Natural killer cell (primary cell): ENCODE data around the gene ASPHD1. TPM values are rescaled to one million over a fixed set of nuclear protein-coding genes. Genes with fewer than 3 reads are reported as not detected.

Source experiments
- ATAC-seq, 3 donors: fragments of 150-1000 bp in 2 of 3; fragments of 200-7000 bp in 1 of 3; cut with Tn5 transposase; 1 replicate in 1 of 3; 2 replicates in 2 of 3; pipeline ENCODE4 v1.10.0; 2021; ENCODE audit warnings: mild to moderate bottlenecking in 2 of 3, moderate library complexity in 2 of 3
- DNase-seq, 2 donors: peaks; one replicate each; pipeline versions ENCODE4 v3.0.0 to v3.0.0-alpha.2; 2013 to 2021; ENCODE audit warnings: mixed read lengths in 1 of 2
- H3K27ac ChIP-seq: one replicate; pipeline ENCODE4 v1.5.1; 2013; ENCODE audit warnings: mild to moderate bottlenecking, low read length
- H3K27me3 ChIP-seq: one replicate; pipeline ENCODE4 v1.6.1; 2013; ENCODE audit warnings: low read length; ENCODE audit not compliant: control insufficient read depth, insufficient read depth
- H3K36me3 ChIP-seq: one replicate; pipeline ENCODE4 v1.6.1; 2013; ENCODE audit warnings: low read length; ENCODE audit not compliant: control insufficient read depth, insufficient read depth
- H3K4me1 ChIP-seq: one replicate; pipeline ENCODE4 v1.6.1; 2013; ENCODE audit warnings: low read length; ENCODE audit not compliant: control insufficient read depth, insufficient read depth
- H3K4me3 ChIP-seq: one replicate; pipeline ENCODE4 v1.5.1; 2013; ENCODE audit warnings: low read length
- H3K9me3 ChIP-seq: one replicate; pipeline ENCODE4 v1.6.1; 2013; ENCODE audit warnings: low read length; ENCODE audit not compliant: control insufficient read depth, insufficient read depth
- H3K27ac Mint-ChIP-seq, 2 donors: one replicate each; pipeline ENCODE4 v1.8.0; 2022; ENCODE audit warnings: mild to moderate bottlenecking in 2 of 2, mixed read lengths in 2 of 2, moderate library complexity in 1 of 2
- H3K27me3 Mint-ChIP-seq, 2 donors: one replicate each; pipeline ENCODE4 v1.8.0; 2022; ENCODE audit warnings: low read depth in 2 of 2, mixed read lengths in 2 of 2
- H3K36me3 Mint-ChIP-seq: one replicate; pipeline ENCODE4 v1.8.0; 2022; ENCODE audit warnings: mixed read lengths
- H3K4me1 Mint-ChIP-seq, 2 donors: one replicate each; pipeline ENCODE4 v1.8.0; 2022; ENCODE audit warnings: mixed read lengths in 2 of 2
- H3K4me3 Mint-ChIP-seq: one replicate; pipeline ENCODE4 v1.8.0; 2022; ENCODE audit warnings: mild to moderate bottlenecking, moderate library complexity, mixed read lengths
- H3K9me3 Mint-ChIP-seq, 2 donors: one replicate each; pipeline ENCODE4 v1.8.0; 2022; ENCODE audit warnings: mixed read lengths in 2 of 2
- WGBS: methylation state at CpG from one replicate; pipeline ENCODE4 v1.1.7; 2013; ENCODE audit warnings: missing lambda C conversion rate; ENCODE audit not compliant: insufficient coverage; 5-methylcytosine and 5-hydroxymethylcytosine counted together
- intact Hi-C: fragments of 100-400 bp; cut with micrococcal nuclease; formaldehyde crosslinking; loops from one replicate; pipeline ENCODE4 v1.14.2; 2022
- total RNA-seq, 4 donors: library from RNA; stranded (reverse); fragments of 120-200 nt in 1 of 4; gene quantifications; one replicate each; pipeline versions ENCODE4 v1.2.3 to v1.2.4, GENCODE V29; 2013 to 2022
- TF ChIP-seq, protein P1 (sequence below): fragments of 200-600 bp; IDR thresholded peaks from one replicate; pipeline ENCODE4 v1.8.0; 2022; ENCODE audit warnings: antibody characterized with exemption

Gene ASPHD1, protein sequence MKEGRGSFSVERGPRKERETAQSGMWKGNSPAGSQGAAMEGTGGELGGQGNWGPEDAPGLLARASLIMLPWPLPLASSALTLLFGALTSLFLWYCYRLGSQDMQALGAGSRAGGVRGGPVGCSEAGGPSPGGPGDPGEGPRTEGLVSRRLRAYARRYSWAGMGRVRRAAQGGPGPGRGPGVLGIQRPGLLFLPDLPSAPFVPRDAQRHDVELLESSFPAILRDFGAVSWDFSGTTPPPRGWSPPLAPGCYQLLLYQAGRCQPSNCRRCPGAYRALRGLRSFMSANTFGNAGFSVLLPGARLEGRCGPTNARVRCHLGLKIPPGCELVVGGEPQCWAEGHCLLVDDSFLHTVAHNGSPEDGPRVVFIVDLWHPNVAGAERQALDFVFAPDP
- not detected for total RNA-seq
- total RNA-seq (2013) = not detected

DNA sequence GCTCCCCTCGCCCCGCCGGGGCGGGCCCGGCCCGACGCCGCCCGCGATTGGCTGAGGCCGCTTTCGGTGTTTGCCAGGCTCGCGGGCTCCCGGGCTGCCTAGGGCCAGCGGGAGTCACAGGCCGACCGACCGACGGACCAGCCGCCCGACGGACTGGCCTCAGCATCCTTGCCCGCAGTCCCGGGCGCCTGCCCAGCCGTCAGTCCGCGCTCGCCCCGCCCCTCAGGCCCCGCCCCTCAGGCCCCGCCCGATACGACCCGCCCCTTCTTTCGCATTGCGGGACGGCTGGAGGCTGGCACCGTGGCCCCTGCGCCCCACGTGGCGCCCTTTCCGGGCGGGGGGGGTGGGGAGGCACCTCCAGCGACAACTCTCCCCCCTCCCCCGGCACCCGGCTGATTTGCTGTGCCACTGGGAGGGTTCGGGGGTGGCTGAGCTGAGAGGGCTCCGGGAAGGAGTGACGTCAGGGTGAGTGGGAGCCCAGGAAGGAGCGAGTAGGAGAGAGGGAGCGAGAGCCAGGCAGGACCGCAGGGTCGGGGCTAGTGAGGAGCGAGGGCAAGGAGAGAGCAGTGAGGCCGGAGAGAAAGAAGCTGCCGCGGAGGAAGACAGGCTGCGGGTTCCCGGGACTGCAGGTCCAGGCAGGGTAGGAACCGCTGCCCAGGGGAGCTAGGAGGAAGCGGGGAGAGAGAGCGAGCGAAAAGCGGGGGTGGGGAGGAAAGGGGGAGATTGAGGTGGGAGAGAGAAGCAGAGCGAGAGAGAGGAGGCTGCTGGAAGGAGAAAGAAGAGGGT, at the start of gene ASPHD1:
ASPHD1 (plus strand) TSS at position 387 of the 786 bp plus-strand sequence. CDS start 484 bp downstream, outside the sequence.
- intact Hi-C loops = no loop called here
- Histone ChIP-seq H3K27ac (no peak within 1 kb of the TSS), H3K4me3 (no peak within 1 kb of the TSS), H3K9me3 (no peaks in the 10 kb centered on the region), H3K36me3 (no peaks in the 10 kb centered on the region), H3K27me3 (peaks cover 27% of the 10 kb centered on the region), H3K4me1 (peaks cover 13% of the 10 kb centered on the region)
- peak within 1 kb of the TSS; percentile 70 for H3K4me3 Mint-ChIP-seq
- H3K27ac Mint-ChIP-seq = no peak within 1 kb of the TSS
- TF ChIP-seq, protein P1, sequence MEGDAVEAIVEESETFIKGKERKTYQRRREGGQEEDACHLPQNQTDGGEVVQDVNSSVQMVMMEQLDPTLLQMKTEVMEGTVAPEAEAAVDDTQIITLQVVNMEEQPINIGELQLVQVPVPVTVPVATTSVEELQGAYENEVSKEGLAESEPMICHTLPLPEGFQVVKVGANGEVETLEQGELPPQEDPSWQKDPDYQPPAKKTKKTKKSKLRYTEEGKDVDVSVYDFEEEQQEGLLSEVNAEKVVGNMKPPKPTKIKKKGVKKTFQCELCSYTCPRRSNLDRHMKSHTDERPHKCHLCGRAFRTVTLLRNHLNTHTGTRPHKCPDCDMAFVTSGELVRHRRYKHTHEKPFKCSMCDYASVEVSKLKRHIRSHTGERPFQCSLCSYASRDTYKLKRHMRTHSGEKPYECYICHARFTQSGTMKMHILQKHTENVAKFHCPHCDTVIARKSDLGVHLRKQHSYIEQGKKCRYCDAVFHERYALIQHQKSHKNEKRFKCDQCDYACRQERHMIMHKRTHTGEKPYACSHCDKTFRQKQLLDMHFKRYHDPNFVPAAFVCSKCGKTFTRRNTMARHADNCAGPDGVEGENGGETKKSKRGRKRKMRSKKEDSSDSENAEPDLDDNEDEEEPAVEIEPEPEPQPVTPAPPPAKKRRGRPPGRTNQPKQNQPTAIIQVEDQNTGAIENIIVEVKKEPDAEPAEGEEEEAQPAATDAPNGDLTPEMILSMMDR = no peak
- ATAC-seq (peak; percentile 84 to 90 (median 88)), DNase-seq (peak; percentile 79 to 86)
- under 1% methylated on average over 65 of the region's 67 CpGs for WGBS
- H3K4me1 Mint-ChIP-seq = peaks cover 5 to 13% of the 10 kb centered on the region in 2 donors
- no peaks in the 10 kb centered on the region for H3K36me3 Mint-ChIP-seq
- peaks cover 20 to 37% of the 10 kb centered on the region in 2 donors for H3K27me3 Mint-ChIP-seq
- no peaks in the 10 kb centered on the region for H3K9me3 Mint-ChIP-seq

DNA sequence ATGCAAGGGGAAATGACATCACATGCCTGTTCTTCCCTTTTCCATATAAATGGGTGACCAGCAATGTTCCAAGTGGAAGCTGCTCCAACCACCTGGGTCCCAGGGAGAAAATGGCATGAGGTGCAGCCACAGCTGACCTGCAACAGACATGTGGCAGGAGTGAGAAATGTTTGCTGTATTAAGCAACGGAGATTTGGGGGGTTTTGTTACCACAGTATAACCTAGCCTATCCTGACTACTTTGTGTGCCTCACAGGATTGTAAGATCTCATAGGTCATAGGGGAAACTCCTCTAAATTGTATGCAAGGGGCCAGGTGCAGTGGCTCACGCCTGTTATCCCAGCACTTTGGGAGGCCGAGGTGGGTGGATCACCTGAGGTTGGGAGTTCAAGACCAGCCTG, 49.3 kb upstream of the ASPHD1 start:
- H3K27me3 Mint-ChIP-seq = no peaks in the 10 kb centered on the region
- WGBS = 83% methylated on average over 2 of the region's 3 CpGs

DNA sequence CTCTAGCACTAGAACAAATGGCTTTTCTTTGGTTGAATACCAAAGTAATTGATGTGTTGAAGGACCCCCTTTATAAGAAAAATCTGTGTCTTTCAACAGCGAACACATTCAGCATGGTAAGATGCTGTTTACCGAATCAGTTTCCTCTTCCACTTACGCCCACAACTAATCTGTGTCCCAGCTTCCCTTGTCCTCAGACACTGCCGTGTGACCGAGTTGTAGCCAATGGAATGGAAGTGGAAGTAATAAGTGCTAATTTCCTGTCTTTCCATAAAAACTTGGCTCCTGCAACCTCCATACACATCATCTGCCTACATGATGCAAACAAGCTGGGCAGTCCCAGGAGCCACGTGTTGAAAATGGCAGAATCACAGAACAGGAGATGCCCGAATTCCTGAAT, 47.6 kb upstream of the ASPHD1 start:
- Histone ChIP-seq H3K36me3 (peaks cover 5% of the 10 kb centered on the region), H3K27ac (no peak overlapping the region), H3K4me3 (no peak overlapping the region), H3K4me1 (peaks cover 5% of the 10 kb centered on the region), H3K27me3 (no peaks in the 10 kb centered on the region), H3K9me3 (no peaks in the 10 kb centered on the region)
- H3K36me3 Mint-ChIP-seq = no peaks in the 10 kb centered on the region
- H3K27me3 Mint-ChIP-seq = no peaks in the 10 kb centered on the region
- WGBS = 94% methylated on average over 5 of the region's 7 CpGs
- intact Hi-C loops = no loop called here
- no peaks in the 10 kb centered on the region for H3K9me3 Mint-ChIP-seq
- TF ChIP-seq, protein P1 = no peak
- DNase-seq = no peak
- H3K4me1 Mint-ChIP-seq = peaks cover 0 to 6% of the 10 kb centered on the region in 2 donors
- no peak overlapping the region for H3K27ac Mint-ChIP-seq
- no peak for ATAC-seq
- H3K4me3 Mint-ChIP-seq = no peak overlapping the region

More for the DNA sequence above, 49.3 kb upstream of the ASPHD1 start:
- no peaks in the 10 kb centered on the region for H3K9me3 ChIP-seq
- ATAC-seq = no peak
- H3K27me3 ChIP-seq = no peaks in the 10 kb centered on the region
- no peak overlapping the region for H3K4me3 ChIP-seq
- no peak overlapping the region for H3K27ac ChIP-seq
- H3K9me3 Mint-ChIP-seq = no peaks in the 10 kb centered on the region
- no peak overlapping the region for H3K27ac Mint-ChIP-seq
- DNase-seq = no peak
- TF ChIP-seq, protein P1 = no peak
- peaks cover 0 to 6% of the 10 kb centered on the region in 2 donors for H3K4me1 Mint-ChIP-seq
- H3K36me3 Mint-ChIP-seq = no peaks in the 10 kb centered on the region
- intact Hi-C loops = no loop called here
- H3K4me3 Mint-ChIP-seq = no peak overlapping the region
- H3K4me1 ChIP-seq = peaks cover 5% of the 10 kb centered on the region
- H3K36me3 ChIP-seq = peaks cover 15% of the 10 kb centered on the region
